Large intestine (tissue), 3 donors: Measurements from ENCODE around the gene ZNF514. TPM values are rescaled to one million over a fixed set of nuclear protein-coding genes. Genes with fewer than 3 reads are reported as not detected.

ENCODE experiments used
- DNase-seq, 2 donors: peaks; one replicate each; pipeline versions ENCODE4 v3.0.0 to v3.0.0-alpha.2; 2013
- H3K27ac ChIP-seq: one replicate; pipeline ENCODE4 v1.5.1; 2013; ENCODE audit warnings: low read length
- H3K27me3 ChIP-seq: 2 replicates; pipeline ENCODE4 v1.6.1; 2013; ENCODE audit warnings: low read length; ENCODE audit not compliant: control insufficient read depth, insufficient read depth
- H3K36me3 ChIP-seq: 2 replicates; pipeline ENCODE4 v1.6.1; 2013; ENCODE audit warnings: low read length; ENCODE audit not compliant: control insufficient read depth, insufficient read depth
- H3K4me1 ChIP-seq: one replicate; pipeline ENCODE4 v1.6.1; 2013; ENCODE audit warnings: low read length; ENCODE audit not compliant: control insufficient read depth, insufficient read depth
- H3K4me3 ChIP-seq: one replicate; pipeline ENCODE4 v1.5.1; 2013; ENCODE audit warnings: low read length
- H3K9me3 ChIP-seq: one replicate; pipeline ENCODE4 v1.6.1; 2013; ENCODE audit warnings: mild to moderate bottlenecking, low read depth, low read length, moderate library complexity; ENCODE audit not compliant: control insufficient read depth
- WGBS: methylation state at CpG from one replicate; pipeline ENCODE4 v1.1.5; 2013; ENCODE audit warnings: low lambda C conversion rate; ENCODE audit not compliant: insufficient coverage; 5-methylcytosine and 5-hydroxymethylcytosine counted together
- polyA plus RNA-seq: library from polyadenylated mRNA; unstranded; fragments of 120-200 nt; gene quantifications from one replicate; pipeline ENCODE4 v1.2.1, GENCODE V29; 2013

ZNF514 gene
- polyA plus RNA-seq, 1 donor = 21.6 TPM

- Histone ChIP-seq H3K4me3 (no peak overlapping the region), H3K4me1 (no peaks in the 10 kb centered on the region), H3K27ac (no peak overlapping the region), H3K9me3 (peaks cover 57% of the 10 kb centered on the region), H3K27me3 (no peaks in the 10 kb centered on the region), H3K36me3 (peaks cover 12% of the 10 kb centered on the region)
- DNase-seq = no peak
- WGBS = no CpG with 5 or more reads among the region's 2 CpGs
These were observed 15.8 kb downstream of the ZNF514 start for GRCh38 chr2:95143838-95144237.

GRCh38 chr2:95138702-95139101 lies 20.9 kb downstream of the ZNF514 start:
- H3K4me1 ChIP-seq = no peaks in the 10 kb centered on the region
- no CpG with 5 or more reads among the region's 1 CpG for WGBS
- no peak overlapping the region for H3K4me3 ChIP-seq
- H3K36me3 ChIP-seq = no peaks in the 10 kb centered on the region
- peaks cover 25% of the 10 kb centered on the region for H3K9me3 ChIP-seq
- H3K27ac ChIP-seq = no peak overlapping the region
- DNase-seq = no peak
- no peaks in the 10 kb centered on the region for H3K27me3 ChIP-seq

DNA sequence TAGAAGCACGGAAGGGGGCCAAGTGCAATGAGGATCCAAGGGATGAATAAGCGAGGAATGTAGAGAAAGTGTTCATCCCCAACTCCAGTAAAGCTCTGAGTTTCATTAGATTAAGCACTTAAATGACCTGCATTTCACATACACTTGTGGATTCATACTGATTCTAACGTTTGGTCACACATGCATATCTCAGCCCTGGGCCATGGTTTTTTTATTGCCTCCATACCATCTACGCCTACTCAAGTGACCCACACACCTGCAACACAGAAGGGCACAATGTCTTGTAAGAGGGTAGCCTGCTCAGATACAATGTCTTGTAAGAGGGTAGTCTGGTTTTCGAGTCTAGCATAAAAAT lies 37.5 kb downstream of the ZNF514 start:
- no peaks in the 10 kb centered on the region for H3K27me3 ChIP-seq
- H3K9me3 ChIP-seq = no peaks in the 10 kb centered on the region
- DNase-seq = no peak
- no peaks in the 10 kb centered on the region for H3K36me3 ChIP-seq
- H3K4me1 ChIP-seq = no peaks in the 10 kb centered on the region
- no CpG with 5 or more reads among the region's 5 CpGs for WGBS
- H3K4me3 ChIP-seq = peak overlapping the region; percentile 99
- peak overlapping the region; percentile 78 for H3K27ac ChIP-seq

- DNase-seq = peak; percentile 46 to 84
- Histone ChIP-seq H3K27ac (peak within 1 kb of the TSS; percentile 78), H3K27me3 (no peaks in the 10 kb centered on the region), H3K4me1 (no peaks in the 10 kb centered on the region), H3K9me3 (no peaks in the 10 kb centered on the region), H3K36me3 (peaks cover under 1% of the 10 kb centered on the region), H3K4me3 (peak within 1 kb of the TSS; percentile 99)
- no CpG with 5 or more reads among the region's 86 CpGs for WGBS
These were observed 38.0 kb downstream of the ZNF514 start, which contains the start of gene MRPS5 for GRCh38 chr2:95121407-95122196. MRPS5 (minus strand) TSS chr2:95121808; CDS start chr2:95121791, 17 bp downstream.

DNA sequence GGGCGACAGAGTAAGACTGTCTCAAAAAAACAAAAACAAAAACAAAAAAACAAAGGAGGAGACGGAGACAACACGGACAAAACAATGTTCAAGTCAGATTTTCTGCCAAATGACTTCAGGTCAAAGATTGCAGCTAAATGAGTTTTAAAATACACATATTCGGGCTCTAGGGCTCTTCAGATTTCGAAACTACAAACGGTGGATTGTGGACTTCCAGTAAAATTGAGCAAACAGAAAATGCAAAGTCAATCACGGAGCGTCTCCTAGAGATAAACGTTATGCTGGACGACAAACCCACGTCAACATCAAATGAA lies 38.6 kb downstream of the ZNF514 start:
- WGBS = no CpG with 5 or more reads among the region's 11 CpGs
- peak overlapping the region; percentile 99 for H3K4me3 ChIP-seq
- peak; percentile 7 to 56 for DNase-seq

DNA sequence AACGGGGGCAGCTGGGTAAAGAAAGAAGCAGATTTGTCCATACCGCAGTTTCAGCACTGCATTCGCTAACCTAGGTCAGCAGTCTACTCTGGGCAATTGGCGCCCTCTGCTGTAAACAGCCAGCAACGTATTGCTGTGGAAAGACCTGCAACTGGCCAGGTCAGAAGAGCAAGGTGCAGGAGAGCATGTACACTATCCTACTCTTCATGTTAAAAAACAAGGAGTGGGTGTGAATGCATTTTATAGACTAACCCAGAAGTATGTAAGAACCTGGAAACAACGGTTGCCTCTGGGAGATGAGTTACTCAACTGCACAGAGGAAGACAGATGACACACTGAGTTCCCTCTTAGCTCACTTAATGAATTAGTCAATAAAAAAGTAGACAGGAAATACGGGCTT lies 44.2 kb downstream of the ZNF514 start:
- Histone ChIP-seq H3K27me3 (no peaks in the 10 kb centered on the region), H3K36me3 (peaks cover 28% of the 10 kb centered on the region), H3K27ac (no peak overlapping the region), H3K4me3 (no peak overlapping the region), H3K9me3 (no peaks in the 10 kb centered on the region), H3K4me1 (no peaks in the 10 kb centered on the region)
- WGBS = 60% methylated on average over 1 of the region's 7 CpGs
- DNase-seq = peak; percentile 71 to 73

More for the DNA sequence above, 38.6 kb downstream of the ZNF514 start:
- no peaks in the 10 kb centered on the region for H3K4me1 ChIP-seq
- H3K36me3 ChIP-seq = peaks cover 2% of the 10 kb centered on the region
- H3K27me3 ChIP-seq = no peaks in the 10 kb centered on the region
- H3K9me3 ChIP-seq = no peaks in the 10 kb centered on the region
- H3K27ac ChIP-seq = peak overlapping the region; percentile 78

GRCh38 chr2:95113464-95113863 lies 46.2 kb downstream of the ZNF514 start:
- 100% methylated on average over 1 of the region's 7 CpGs for WGBS
- Histone ChIP-seq H3K4me3 (no peak overlapping the region), H3K36me3 (peaks cover 45% of the 10 kb centered on the region), H3K4me1 (no peaks in the 10 kb centered on the region), H3K27ac (no peak overlapping the region), H3K27me3 (no peaks in the 10 kb centered on the region), H3K9me3 (no peaks in the 10 kb centered on the region)
- DNase-seq = no peak

- Histone ChIP-seq H3K4me1 (no peaks in the 10 kb centered on the region), H3K4me3 (no peak overlapping the region), H3K36me3 (peaks cover 70% of the 10 kb centered on the region), H3K9me3 (no peaks in the 10 kb centered on the region), H3K27me3 (no peaks in the 10 kb centered on the region), H3K27ac (no peak overlapping the region)
- no peak for DNase-seq
These were observed 49.3 kb downstream of the ZNF514 start for GRCh38 chr2:95110395-95110794.

- Histone ChIP-seq H3K36me3 (peaks cover 72% of the 10 kb centered on the region), H3K27me3 (no peaks in the 10 kb centered on the region), H3K4me1 (no peaks in the 10 kb centered on the region), H3K4me3 (no peak overlapping the region), H3K9me3 (no peaks in the 10 kb centered on the region), H3K27ac (no peak overlapping the region)
- no peak for DNase-seq
- no CpG with 5 or more reads among the region's 6 CpGs for WGBS
These were observed 50.4 kb downstream of the ZNF514 start for GRCh38 chr2:95109260-95109659.

GRCh38 chr2:95106081-95106480 lies 53.6 kb downstream of the ZNF514 start:
- WGBS = no CpG with 5 or more reads among the region's 2 CpGs
- Histone ChIP-seq H3K36me3 (peaks cover 75% of the 10 kb centered on the region), H3K9me3 (no peaks in the 10 kb centered on the region)

DNA sequence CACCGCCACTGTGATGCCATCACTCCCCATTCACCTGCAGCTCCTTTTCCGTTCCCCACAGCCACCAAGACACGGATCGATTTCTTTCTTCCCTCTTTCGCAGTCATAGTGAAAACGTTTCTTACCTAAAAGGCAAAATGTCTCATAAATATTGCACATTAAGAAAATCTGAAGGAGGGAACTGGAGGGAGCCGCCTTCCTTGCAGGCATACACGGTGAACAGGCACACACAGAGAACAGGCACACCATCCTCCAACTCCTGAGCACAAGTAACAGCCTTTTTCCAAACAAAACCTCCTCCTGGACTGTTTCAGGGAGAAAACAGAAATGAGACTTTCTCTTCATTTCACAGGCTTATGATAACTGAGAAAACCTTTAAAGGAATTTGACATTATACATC lies 55.0 kb downstream of the ZNF514 start:
- no peak overlapping the region for H3K4me3 ChIP-seq
- DNase-seq = no peak
- H3K36me3 ChIP-seq = peaks cover 70% of the 10 kb centered on the region
- H3K27me3 ChIP-seq = no peaks in the 10 kb centered on the region
- 100% methylated on average over 1 of the region's 8 CpGs for WGBS
- H3K4me1 ChIP-seq = no peaks in the 10 kb centered on the region
- H3K27ac ChIP-seq = no peak overlapping the region
- no peaks in the 10 kb centered on the region for H3K9me3 ChIP-seq

More at GRCh38 chr2:95106081-95106480, 53.6 kb downstream of the ZNF514 start:
- Histone ChIP-seq H3K4me3 (no peak overlapping the region), H3K27me3 (no peaks in the 10 kb centered on the region), H3K4me1 (no peaks in the 10 kb centered on the region), H3K27ac (no peak overlapping the region)
- no peak for DNase-seq
